Endothelial cell of umbilical vein (primary cell): ENCODE measurements around the gene PDE6C. TPM values are rescaled to one million over a fixed set of nuclear protein-coding genes. Genes with fewer than 3 reads are reported as not detected.

Experiments
- BruUV-seq: library from RNA; stranded (reverse); fragments of 400-500 nt; replicated peaks from 2 replicates; lab custom pipeline; 2021; lab: Mats Ljungman, UMichigan
- CTCF ChIA-PET: fragments of 300-600, 350-600 bp; sonication (Branson Sonifier 250); formaldehyde crosslinking; loops from one replicate; lab custom pipeline; 2021; ENCODE audit warnings: antibody characterized with exemption, inconsistent platforms; lab: Charles Lee
- POLR2A ChIA-PET: fragments of 300-600, 350-600 bp; sonication (Branson Sonifier 250); formaldehyde crosslinking; loops from one replicate; lab custom pipeline; 2021; ENCODE audit warnings: antibody characterized with exemption, inconsistent platforms; lab: Charles Lee
- DNase-seq: peaks from one replicate; pipeline ENCODE4 v3.0.0-alpha.2; 2011; ENCODE audit warnings: low read depth, low spot score
- FAIRE-seq: peaks from 2 replicates; lab custom pipeline; 2011; peaks lifted over from hg19 to GRCh38; lab: Jason Lieb, UNC
- H2AFZ ChIP-seq: 2 replicates; pipeline ENCODE4 v1.6.0; 2012; ENCODE audit warnings: low read depth, low read length, control low read depth, inconsistent platforms
- H3K27ac ChIP-seq: 2 replicates; pipeline ENCODE4 v1.5.1; 2011; ENCODE audit warnings: low read depth, mild to moderate bottlenecking, control low read depth, low read length, moderate library complexity; ENCODE audit not compliant: insufficient read depth
- H3K27me3 ChIP-seq, 2 experiments: 2 replicates each; pipeline versions ENCODE4 v1.6.0 to v1.6.1; 2011; ENCODE audit warnings: low read length in 2 of 2, mixed read lengths in 1 of 2; ENCODE audit not compliant: control insufficient read depth in 2 of 2, insufficient read depth in 2 of 2
- H3K36me3 ChIP-seq, 2 experiments: 2 replicates in 1 of 2; 3 replicates in 1 of 2; pipeline ENCODE4 v1.5.1; 2011; ENCODE audit warnings: low read length in 2 of 2, mild to moderate bottlenecking in 1 of 2, moderate library complexity in 1 of 2; ENCODE audit not compliant: control insufficient read depth in 2 of 2, insufficient read depth in 2 of 2; ENCODE audit errors: extremely low read depth in 1 of 2
- H3K4me1 ChIP-seq: 3 replicates; pipeline ENCODE4 v1.5.1; 2011; ENCODE audit warnings: mild to moderate bottlenecking, low read length; ENCODE audit not compliant: control insufficient read depth, insufficient read depth; ENCODE audit errors: extremely low read depth
- H3K4me2 ChIP-seq: 2 replicates; pipeline ENCODE4 v1.6.1; 2011; ENCODE audit warnings: low read length, control low read depth, mixed read lengths; ENCODE audit not compliant: insufficient read depth
- H3K4me3 ChIP-seq, 3 experiments: fragments of 200-600 bp in 1 of 3; sonication (generic), shearing (Covaris generic) in 1 of 3; replicated peaks in 1 of 3; 2 replicates each; pipeline ENCODE4 v1.5.1; 2011 to 2016; ENCODE audit warnings: control low read depth in 3 of 3, low read length in 3 of 3, mild to moderate bottlenecking in 2 of 3, inconsistent platforms in 1 of 3, low read depth in 1 of 3, moderate library complexity in 1 of 3; ENCODE audit not compliant: insufficient read depth in 1 of 3
- H3K79me2 ChIP-seq: 2 replicates; pipeline ENCODE4 v1.6.0; 2012; ENCODE audit warnings: low read length, inconsistent platforms; ENCODE audit not compliant: control insufficient read depth, insufficient read depth
- H3K9ac ChIP-seq: replicated peaks from 2 replicates; pipeline ENCODE3; 2011; ENCODE audit warnings: low read length, control low read depth; ENCODE audit not compliant: insufficient read depth; ENCODE audit errors: extremely low read depth
- H3K9me1 ChIP-seq: replicated peaks from 3 replicates; pipeline ENCODE4 v1.6.0; 2011; ENCODE audit warnings: mild to moderate bottlenecking, low read length; ENCODE audit not compliant: control insufficient read depth, insufficient read depth; ENCODE audit errors: extremely low read depth
- H3K9me3 ChIP-seq: replicated peaks from 2 replicates; pipeline ENCODE4 v1.5.1; 2012; ENCODE audit warnings: low read length, inconsistent platforms; ENCODE audit not compliant: control insufficient read depth, insufficient read depth
- H4K20me1 ChIP-seq: replicated peaks from 2 replicates; pipeline ENCODE3; 2011; ENCODE audit warnings: mild to moderate bottlenecking, low read length; ENCODE audit not compliant: control insufficient read depth, insufficient read depth; ENCODE audit errors: extremely low read depth
- CTCF ChIP-seq, 2 donors: IDR thresholded peaks; 1 replicate in 1 of 2; 2 replicates in 1 of 2; pipeline ENCODE4 v1.5.1; 2011; ENCODE audit warnings: low read length in 2 of 2, mild to moderate bottlenecking in 2 of 2, moderate library complexity in 2 of 2, control low read depth in 1 of 2, inconsistent platforms in 1 of 2, low read depth in 1 of 2; ENCODE audit not compliant: insufficient read depth in 1 of 2; ENCODE audit errors: extremely low read depth in 1 of 2
- EZH2 ChIP-seq: IDR thresholded peaks from 2 replicates; pipeline ENCODE4 v1.6.1; 2012; ENCODE audit warnings: borderline replicate concordance, low read depth, mild to moderate bottlenecking, moderate library complexity, low read length, inconsistent platforms; ENCODE audit not compliant: severe bottlenecking
- FOS ChIP-seq: IDR thresholded peaks from 2 replicates; pipeline ENCODE4 v1.6.1; 2011; ENCODE audit warnings: mild to moderate bottlenecking, low read length, moderate library complexity, borderline replicate concordance; ENCODE audit not compliant: insufficient read depth
- JUN ChIP-seq: IDR thresholded peaks from 2 replicates; pipeline ENCODE4 v1.6.1; 2011; ENCODE audit warnings: borderline replicate concordance, low read depth; ENCODE audit not compliant: insufficient read length, insufficient read depth
- MAX ChIP-seq: IDR thresholded peaks from 2 replicates; pipeline ENCODE4 v1.6.1; 2011; ENCODE audit not compliant: insufficient read depth, insufficient read length
- MYC ChIP-seq: IDR thresholded peaks from one replicate; pipeline ENCODE4 v1.6.1; 2011; ENCODE audit warnings: mild to moderate bottlenecking, low read depth, low read length
- POLR2A ChIP-seq: IDR thresholded peaks from 2 replicates; pipeline ENCODE4 v1.6.1; 2012; ENCODE audit warnings: low read depth, mild to moderate bottlenecking, control low read depth, low read length
- dilution Hi-C: fragments of 300-500 bp; cut with MboI; formaldehyde crosslinking; loops from one replicate; pipeline ENCODE4 v1.15.0; 2019; ENCODE audit warnings: low sequenced_read_pairs; ENCODE audit not compliant: extremely low pct_ligation_motif_present
- intact Hi-C: fragments of 100-400 bp; cut with micrococcal nuclease; formaldehyde crosslinking; loops from one replicate; pipeline ENCODE4 v1.10.0; 2022
- polyA plus RNA-seq, 4 experiments: library from polyadenylated mRNA; depleted of rRNA in 3 of 4; stranded (reverse) in 3 of 4; unstranded in 1 of 4; fragments of >200 nt; gene quantifications; 2 replicates each; pipeline versions ENCODE4 v1.2.1 to v1.2.3, GENCODE V29; 2011 to 2012; ENCODE audit warnings: missing spikeins in 1 of 4
- total RNA-seq: library from RNA; stranded (reverse); gene quantifications from 2 replicates; pipeline ENCODE4 v1.2.3, GENCODE V29; 2021

The PDE6C gene
- total and polyA plus RNA-seq, 2 donors (not counting 3 experiments of a cell fraction or from before 2014, with no cell fraction given) = not detected

DNA sequence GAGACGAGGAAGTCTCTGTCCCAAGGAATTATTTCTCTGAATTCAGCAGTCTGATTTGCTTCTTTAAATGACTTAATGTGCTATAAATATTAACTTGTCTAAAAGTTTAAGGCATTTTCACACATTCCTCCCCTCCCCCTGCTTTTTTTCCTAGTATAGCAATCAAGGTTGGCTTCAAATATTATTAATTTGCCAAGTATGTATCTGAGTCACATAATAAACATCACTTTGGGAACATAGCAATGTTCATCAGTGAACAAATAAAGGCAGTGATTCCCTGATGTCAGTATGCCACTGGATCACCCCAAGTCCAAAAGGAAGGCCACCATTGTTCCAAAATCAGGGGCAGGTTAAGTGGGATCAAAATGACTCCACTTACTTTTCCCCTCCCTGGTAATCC lies 40.5 kb downstream of the PDE6C start:
- TF ChIP-seq POLR2A (no peak), MYC (no peak), MAX (no peak), JUN (no peak), FOS (peak; percentile 42), EZH2 (no peak), CTCF (IDR thresholded peaks at IDR 0.05; ENCODE audit: extremely low read depth in 1 of 2, insufficient read depth in 1 of 2, low read depth in 1 of 2, low read length in 2 of 2) (no peak)
- Histone ChIP-seq H3K4me2 (no peak overlapping the region), H3K27me3 (no peaks in the 10 kb centered on the region), H3K79me2 (no peaks in the 10 kb centered on the region), H3K4me1 (peaks cover 4% of the 10 kb centered on the region), H3K9me3 (no peaks in the 10 kb centered on the region), H2AFZ (no peak overlapping the region), H4K20me1 (no peaks in the 10 kb centered on the region), H3K9ac (no peak overlapping the region), H3K27ac (no peak overlapping the region), H3K4me3 (no peak overlapping the region), H3K9me1 (no peaks in the 10 kb centered on the region), H3K36me3 (no peaks in the 10 kb centered on the region)
- BruUV-seq = no TSS peak
- ChIA-PET POLR2A (no interaction called here), CTCF (no interaction called here)
- dilution Hi-C loops (no loop called here), intact Hi-C loops (no loop called here)
- DNase-seq (peak; percentile 41), FAIRE-seq (no peak)
